Prostate gland (tissue), 2 donors: Measurements from ENCODE around the gene SRPX2.

Experiments
- CTCF ChIP-seq, 4 experiments: fragments of 200-600 bp in 2 of 4; fragments of 450-650 bp in 2 of 4; sonication (generic) in 2 of 4; IDR thresholded peaks; 1 replicate in 3 of 4; 2 replicates in 1 of 4; pipeline ENCODE4 v1.5.1; 2016 to 2019; ENCODE audit warnings: antibody characterized with exemption in 4 of 4, mild to moderate bottlenecking in 2 of 4, moderate library complexity in 2 of 4
- POLR2AphosphoS5 ChIP-seq: sonication (generic); formaldehyde crosslinking; IDR thresholded peaks from one replicate; pipeline ENCODE4 v1.6.1; 2017; ENCODE audit warnings: antibody characterized with exemption

GRCh38 chrX:100720301-100720700, 76.3 kb downstream of the SRPX2 start:
- no peak for TF ChIP-seq POLR2AphosphoS5
- no peak for TF ChIP-seq CTCF (IDR thresholded peaks at IDR 0.05)
